Activated T-cell treated with anti-CD3 and anti-CD28 coated beads for 48 hours (primary cell): Measurements from ENCODE around the gene E2F8.

Experiments used
- DNase-seq: peaks from one replicate; pipeline ENCODE4 v3.0.0-alpha.2; 2020; ENCODE audit warnings: low read depth

Gene E2F8

GRCh38 chr11:19220903-19221724 lies 19.6 kb downstream of the E2F8 start:
- no peak for DNase-seq

GRCh38 chr11:19218786-19219460 lies 21.8 kb downstream of the E2F8 start:
- DNase-seq, result no peak

GRCh38 chr11:19218216-19218615 lies 22.5 kb downstream of the E2F8 start:
- no peak for DNase-seq

- DNase-seq, result no peak
Measured at GRCh38 chr11:19216709-19217374, 23.9 kb downstream of the E2F8 start.

DNA sequence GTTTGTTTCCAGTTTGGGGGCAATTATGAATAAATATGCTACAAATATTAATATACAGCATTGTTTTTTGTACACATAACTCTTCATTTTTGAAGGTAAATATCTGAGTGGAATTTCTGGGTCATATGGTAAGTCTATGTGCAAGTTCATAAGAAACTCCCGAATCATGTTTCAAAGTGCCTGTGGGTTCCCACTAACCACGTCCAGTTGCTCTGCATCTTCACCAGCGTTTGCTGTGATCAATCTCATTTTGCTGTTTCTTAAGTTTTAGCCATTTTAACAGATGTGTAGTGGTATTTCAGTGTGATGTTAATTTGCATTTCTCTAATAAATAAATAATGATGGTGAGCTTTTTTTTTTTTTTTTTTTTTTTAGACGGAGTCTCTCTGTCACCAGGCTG lies 24.7 kb downstream of the E2F8 start:
- DNase-seq, result no peak

GRCh38 chr11:19209617-19210370 lies 31.0 kb downstream of the E2F8 start:
- DNase-seq, result no peak

DNA sequence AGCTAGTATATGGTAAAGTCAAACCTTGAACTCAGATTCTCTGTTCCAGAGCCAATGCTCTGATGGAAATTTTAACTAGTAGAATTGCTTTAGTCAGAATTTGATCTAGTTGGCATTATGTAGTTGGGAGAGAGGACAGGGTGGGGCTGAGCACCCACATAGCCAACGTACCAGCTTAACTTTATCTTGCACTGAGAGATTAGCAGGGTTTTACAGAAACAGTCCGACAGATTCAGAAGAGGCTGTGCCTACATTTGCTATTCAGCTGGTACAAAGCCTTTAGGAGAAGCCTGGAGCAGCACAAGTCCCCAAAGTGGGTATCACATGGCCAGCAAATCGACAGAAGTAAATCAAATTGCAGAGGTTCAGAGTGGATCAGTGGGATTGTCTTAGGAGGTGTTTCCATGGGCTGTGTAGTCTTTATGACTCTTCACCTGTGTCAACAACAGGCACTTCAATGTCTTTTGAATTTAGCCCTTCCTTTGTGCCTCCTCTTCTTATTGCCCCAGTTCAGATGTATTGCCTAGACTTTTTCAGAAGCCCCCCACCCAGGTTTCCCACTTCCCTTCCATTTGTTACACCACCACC lies 31.7 kb downstream of the E2F8 start:
- DNase-seq, result no peak

DNA sequence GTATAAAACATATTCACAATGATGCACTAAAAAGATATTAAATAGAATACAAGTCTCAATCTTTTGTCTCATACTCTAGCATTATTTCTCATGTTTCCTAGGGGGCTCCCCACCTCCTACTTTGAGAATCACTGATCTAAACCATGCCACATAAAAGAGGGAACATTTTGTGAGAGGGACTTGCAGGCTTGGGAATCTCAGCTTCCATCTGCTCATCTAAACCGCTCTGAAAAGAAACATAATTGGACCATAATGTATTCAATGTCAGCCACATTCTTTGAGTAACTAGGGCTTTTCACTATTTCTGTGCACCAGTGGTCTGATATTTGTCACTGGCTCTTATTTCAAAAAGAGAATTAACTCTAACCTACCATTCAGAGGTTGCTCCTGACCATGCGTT lies 32.6 kb downstream of the E2F8 start:
- no peak for DNase-seq

- DNase-seq, result no peak
Measured at GRCh38 chr11:19204836-19205235, 35.9 kb downstream of the E2F8 start.

- no peak for DNase-seq
Measured at GRCh38 chr11:19201737-19202605, 38.8 kb downstream of the E2F8 start, which contains the start of gene CSRP3. TSS of gene CSRP3 (minus strand) at chr11:19201983. CDS start at chr11:19192448, 9,535 bp downstream.

DNA sequence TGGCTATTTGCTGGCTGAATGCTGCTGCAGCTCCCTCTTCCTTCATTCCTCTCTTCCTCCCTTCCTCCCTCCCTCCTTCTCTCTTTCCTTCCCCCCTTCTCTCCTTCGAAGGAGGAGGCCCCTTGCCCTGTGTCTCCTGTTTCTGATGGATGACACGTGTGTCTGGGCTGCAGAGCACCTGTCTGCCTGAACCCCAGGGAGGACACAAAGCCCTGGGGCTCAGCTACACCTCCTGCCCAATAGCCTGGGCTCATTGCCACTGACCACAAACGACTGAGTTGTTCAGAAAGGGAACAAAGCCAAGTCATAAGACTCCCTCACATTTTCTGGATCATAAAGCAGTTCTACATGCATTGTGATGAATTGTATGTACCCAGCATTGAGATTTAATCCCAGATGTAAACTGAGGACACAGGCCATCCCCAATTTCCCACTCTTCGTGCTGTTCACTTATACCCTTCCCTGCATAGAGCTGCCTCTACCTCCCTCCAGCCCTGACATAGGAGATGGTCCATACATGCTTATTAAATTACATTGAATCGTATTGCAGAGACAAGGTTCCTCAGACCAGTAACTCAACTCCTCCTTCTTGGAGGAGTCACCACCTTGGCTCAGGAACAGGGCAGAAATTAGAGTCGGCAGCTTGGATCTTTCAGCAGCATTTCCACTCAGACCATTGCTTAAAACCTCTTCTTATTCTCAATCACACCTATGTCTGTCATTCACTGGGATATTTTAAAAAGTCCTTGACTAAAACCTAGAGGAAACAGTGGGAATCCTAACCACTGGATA lies 40.1 kb downstream of the E2F8 start:
- DNase-seq, result no peak

DNA sequence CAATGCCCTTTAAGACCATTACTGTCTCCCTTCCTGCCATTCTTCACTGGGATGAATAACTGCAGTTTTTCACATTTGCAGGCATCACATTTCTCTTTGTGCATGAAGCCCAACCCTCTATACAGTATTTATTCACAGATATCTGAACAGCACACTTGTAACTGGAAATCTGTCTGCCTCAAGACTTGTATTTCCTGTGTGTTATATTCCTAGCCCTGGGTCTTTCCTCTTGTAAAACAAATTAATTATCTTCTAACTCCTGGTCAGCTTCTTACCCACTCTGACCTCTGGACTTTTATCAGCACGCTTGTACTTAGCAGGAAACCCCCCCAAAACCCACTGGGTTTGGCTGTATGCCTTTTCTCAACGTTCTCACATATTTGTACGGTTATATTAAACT lies 41.0 kb downstream of the E2F8 start:
- no peak for DNase-seq

GRCh38 chr11:19199048-19199447 lies 41.7 kb downstream of the E2F8 start:
- DNase-seq, result no peak

GRCh38 chr11:19196432-19196831 lies 44.3 kb downstream of the E2F8 start:
- no peak for DNase-seq

GRCh38 chr11:19194620-19195308 lies 46.0 kb downstream of the E2F8 start:
- DNase-seq, result no peak

DNA sequence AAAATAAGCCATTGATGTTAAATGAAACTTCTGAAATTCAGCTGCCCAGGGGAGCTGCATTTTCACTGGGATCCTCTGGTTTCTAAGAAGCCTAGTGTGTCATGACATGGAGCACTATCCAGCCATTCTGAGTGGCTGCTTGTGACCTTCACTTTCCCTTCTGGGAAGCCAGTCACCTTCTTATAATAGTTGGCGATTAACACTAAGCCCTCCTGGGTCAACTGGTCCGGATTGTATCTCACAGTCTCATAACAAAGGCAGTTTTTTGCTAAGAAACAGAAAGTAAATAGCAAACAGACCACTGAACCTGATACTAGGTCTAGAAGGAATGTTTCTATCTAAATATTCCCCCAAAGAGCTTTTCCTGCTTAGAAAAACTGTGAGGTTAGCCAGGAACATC lies 46.8 kb downstream of the E2F8 start:
- DNase-seq, result no peak

- DNase-seq, result no peak
Measured at GRCh38 chr11:19191530-19192169, 49.1 kb downstream of the E2F8 start.

GRCh38 chr11:19187833-19188258 lies 52.9 kb downstream of the E2F8 start:
- no peak for DNase-seq
